ENCODE measurements around the gene GATA5. TPM values are rescaled to one million over a fixed set of nuclear protein-coding genes. Genes with fewer than 3 reads are reported as not detected.

The GATA5 gene
- total and polyA plus RNA-seq, 2 donors from 2014 or later: 1.0 to 6.9 TPM

DNA sequence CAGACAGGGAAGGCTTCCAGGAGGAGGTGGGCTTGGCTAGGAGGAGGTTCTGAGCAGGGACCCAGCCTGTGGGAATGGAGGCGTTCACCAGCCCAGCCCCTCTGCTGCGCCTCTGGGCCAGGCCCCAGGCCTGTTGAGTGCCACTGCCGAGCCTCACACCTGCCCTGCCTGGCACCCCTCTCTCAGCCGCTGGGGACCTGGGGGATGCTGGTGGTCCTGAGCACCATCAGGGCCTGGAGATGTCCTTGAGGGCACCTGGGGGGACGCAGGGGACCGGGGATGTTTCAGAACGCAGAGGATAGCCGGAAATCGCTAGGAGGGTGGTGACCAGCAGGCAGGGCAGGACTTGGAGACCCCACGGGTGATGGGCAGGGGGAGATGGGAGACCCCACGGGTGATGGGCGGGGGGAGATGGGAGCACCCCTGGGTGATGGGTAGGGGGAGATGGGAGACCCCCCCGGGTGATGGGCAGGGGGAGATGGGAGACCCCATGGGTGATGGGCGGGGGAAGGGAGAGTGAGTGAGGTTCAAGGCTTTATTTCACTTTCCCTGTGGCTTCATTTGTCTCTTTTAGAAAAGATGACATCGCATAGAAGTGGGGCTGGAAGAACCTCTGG lies 12.7 kb downstream of the GATA5 start:
- Histone ChIP-seq H3K27me3 (ENCODE audit: control insufficient read depth, insufficient read depth, low read length) (no peaks in the 10 kb centered on the region), H3K9me3 (ENCODE audit: control insufficient read depth in 2 of 3, insufficient read depth in 1 of 3, low read length in 3 of 3) (no peaks in the 10 kb centered on the region), H3K4me3 (ENCODE audit: low read length in 3 of 3) (no peak overlapping the region), H3K9ac (ENCODE audit: low read length in 3 of 3) (no peak overlapping the region), H3K36me3 (ENCODE audit: control insufficient read depth in 2 of 3, insufficient read depth in 3 of 3, low read length in 3 of 3) (no peaks in the 10 kb centered on the region), H3K27ac (ENCODE audit: low read depth in 2 of 2, low read length in 2 of 2) (no peak overlapping the region), H3K4me1 (ENCODE audit: control insufficient read depth in 2 of 3, insufficient read depth in 2 of 3, low read depth in 1 of 3, low read length in 3 of 3) (no peaks in the 10 kb centered on the region)
- intact Hi-C loops (cut with DNase I): no loop called here
- FAIRE-seq: no peak
- DNase-seq: no peak
- TF ChIP-seq, protein P1, sequence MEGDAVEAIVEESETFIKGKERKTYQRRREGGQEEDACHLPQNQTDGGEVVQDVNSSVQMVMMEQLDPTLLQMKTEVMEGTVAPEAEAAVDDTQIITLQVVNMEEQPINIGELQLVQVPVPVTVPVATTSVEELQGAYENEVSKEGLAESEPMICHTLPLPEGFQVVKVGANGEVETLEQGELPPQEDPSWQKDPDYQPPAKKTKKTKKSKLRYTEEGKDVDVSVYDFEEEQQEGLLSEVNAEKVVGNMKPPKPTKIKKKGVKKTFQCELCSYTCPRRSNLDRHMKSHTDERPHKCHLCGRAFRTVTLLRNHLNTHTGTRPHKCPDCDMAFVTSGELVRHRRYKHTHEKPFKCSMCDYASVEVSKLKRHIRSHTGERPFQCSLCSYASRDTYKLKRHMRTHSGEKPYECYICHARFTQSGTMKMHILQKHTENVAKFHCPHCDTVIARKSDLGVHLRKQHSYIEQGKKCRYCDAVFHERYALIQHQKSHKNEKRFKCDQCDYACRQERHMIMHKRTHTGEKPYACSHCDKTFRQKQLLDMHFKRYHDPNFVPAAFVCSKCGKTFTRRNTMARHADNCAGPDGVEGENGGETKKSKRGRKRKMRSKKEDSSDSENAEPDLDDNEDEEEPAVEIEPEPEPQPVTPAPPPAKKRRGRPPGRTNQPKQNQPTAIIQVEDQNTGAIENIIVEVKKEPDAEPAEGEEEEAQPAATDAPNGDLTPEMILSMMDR (IDR thresholded peaks at IDR 0.05; ENCODE audit: borderline replicate concordance, extremely low read depth, insufficient read depth): no peak

DNA sequence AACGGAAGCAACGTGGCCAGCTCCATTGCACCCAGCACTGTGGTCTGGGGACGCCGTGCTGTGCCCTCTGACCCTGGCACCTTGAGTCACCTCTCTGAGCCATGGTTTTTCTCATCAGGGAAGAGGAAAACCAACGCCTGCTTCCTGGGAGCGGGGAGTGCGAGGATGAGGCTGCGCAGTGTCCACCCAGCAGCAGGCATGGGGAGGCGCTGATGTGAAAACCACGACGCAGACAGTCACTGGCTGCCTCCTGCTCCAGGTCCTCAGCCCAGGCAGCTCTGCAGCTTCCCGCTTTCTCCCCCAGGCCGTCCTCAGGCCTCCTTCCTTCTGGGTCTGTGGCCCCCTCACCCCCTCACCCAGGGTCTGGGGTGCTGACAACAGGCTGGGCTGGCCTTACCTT lies 14.0 kb downstream of the GATA5 start:
- Histone ChIP-seq H3K27me3 (ENCODE audit: control insufficient read depth, insufficient read depth, low read length) (no peaks in the 10 kb centered on the region), H3K27ac (ENCODE audit: low read depth in 2 of 2, low read length in 2 of 2) (no peak overlapping the region), H3K4me1 (ENCODE audit: control insufficient read depth in 2 of 3, insufficient read depth in 2 of 3, low read depth in 1 of 3, low read length in 3 of 3) (no peaks in the 10 kb centered on the region), H3K9ac (ENCODE audit: low read length in 3 of 3) (no peak overlapping the region), H3K36me3 (ENCODE audit: control insufficient read depth in 2 of 3, insufficient read depth in 3 of 3, low read length in 3 of 3) (no peaks in the 10 kb centered on the region), H3K4me3 (ENCODE audit: low read length in 3 of 3) (no peak overlapping the region), H3K9me3 (ENCODE audit: control insufficient read depth in 2 of 3, insufficient read depth in 1 of 3, low read length in 3 of 3) (no peaks in the 10 kb centered on the region)
- FAIRE-seq (no peak), DNase-seq (no peak)
- intact Hi-C loops (cut with DNase I): no loop called here
- TF ChIP-seq, protein P1 (IDR thresholded peaks at IDR 0.05; ENCODE audit: borderline replicate concordance, extremely low read depth, insufficient read depth): no peak

DNA sequence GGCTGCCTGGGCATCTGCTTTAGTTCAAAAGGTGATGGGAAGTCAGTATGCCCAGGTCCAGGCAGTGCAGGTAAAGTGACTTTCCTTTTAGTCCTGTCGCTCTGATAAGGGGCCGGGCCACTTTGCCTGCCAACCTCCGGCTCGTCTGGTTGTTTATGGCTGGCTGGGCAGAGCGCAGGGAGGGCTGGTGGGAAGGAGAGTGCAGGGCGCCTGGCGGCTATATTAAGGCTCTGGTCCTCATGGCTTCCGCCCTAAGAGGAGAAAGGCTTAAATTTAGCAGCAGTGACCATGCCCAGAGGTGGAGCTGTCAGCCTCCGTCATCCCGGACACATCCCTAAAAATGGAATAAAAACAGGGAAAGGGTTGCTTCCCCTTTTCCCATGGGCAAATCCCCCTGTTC lies 14.6 kb downstream of the GATA5 start:
- H3K27me3 ChIP-seq (ENCODE audit: control insufficient read depth, insufficient read depth, low read length): no peaks in the 10 kb centered on the region
- DNase-seq (peak in 3 of 5 donors; percentile 72 to 82 (median 80)), FAIRE-seq (no peak)
- TF ChIP-seq, protein P1 (IDR thresholded peaks at IDR 0.05; ENCODE audit: borderline replicate concordance, extremely low read depth, insufficient read depth): no peak
- intact Hi-C loops (cut with DNase I): no loop called here
- no peak overlapping the region for H3K9ac ChIP-seq (ENCODE audit: low read length in 3 of 3)
- H3K36me3 ChIP-seq (ENCODE audit: control insufficient read depth in 2 of 3, insufficient read depth in 3 of 3, low read length in 3 of 3): no peaks in the 10 kb centered on the region
- no peaks in the 10 kb centered on the region for H3K4me1 ChIP-seq (ENCODE audit: control insufficient read depth in 2 of 3, insufficient read depth in 2 of 3, low read depth in 1 of 3, low read length in 3 of 3)
- H3K27ac ChIP-seq (ENCODE audit: low read depth in 2 of 2, low read length in 2 of 2): no peak overlapping the region
- no peak overlapping the region for H3K4me3 ChIP-seq (ENCODE audit: low read length in 3 of 3)
- no peaks in the 10 kb centered on the region for H3K9me3 ChIP-seq (ENCODE audit: control insufficient read depth in 2 of 3, insufficient read depth in 1 of 3, low read length in 3 of 3)

DNA sequence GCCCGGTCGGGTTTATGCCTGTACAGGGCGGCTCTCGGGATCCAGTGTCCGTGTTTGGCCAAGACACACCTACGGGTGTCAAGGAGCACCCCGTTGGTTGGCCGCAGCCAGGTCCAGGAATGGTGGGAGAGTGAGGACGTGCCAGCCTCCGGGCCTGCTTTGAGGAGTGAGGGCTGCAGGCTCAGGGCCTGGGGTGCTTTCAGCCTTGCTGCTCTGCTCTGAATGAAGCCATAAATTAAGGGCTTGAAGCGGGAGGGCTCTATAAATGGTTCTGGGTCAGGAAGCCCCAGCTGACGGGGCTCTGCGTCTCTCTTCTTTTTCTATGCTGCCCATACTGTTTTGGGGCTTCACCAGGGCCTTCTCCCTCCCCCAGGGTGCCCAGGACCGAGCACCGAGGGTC lies 15.1 kb downstream of the GATA5 start:
- Histone ChIP-seq H3K9ac (ENCODE audit: low read length in 3 of 3) (no peak overlapping the region), H3K27ac (ENCODE audit: low read depth in 2 of 2, low read length in 2 of 2) (no peak overlapping the region), H3K36me3 (ENCODE audit: control insufficient read depth in 2 of 3, insufficient read depth in 3 of 3, low read length in 3 of 3) (no peaks in the 10 kb centered on the region), H3K4me3 (ENCODE audit: low read length in 3 of 3) (no peak overlapping the region), H3K4me1 (ENCODE audit: control insufficient read depth in 2 of 3, insufficient read depth in 2 of 3, low read depth in 1 of 3, low read length in 3 of 3) (peaks cover 0 to under 1% (median 0%) of the 10 kb centered on the region in 3 donors), H3K9me3 (ENCODE audit: control insufficient read depth in 2 of 3, insufficient read depth in 1 of 3, low read length in 3 of 3) (no peaks in the 10 kb centered on the region), H3K27me3 (ENCODE audit: control insufficient read depth, insufficient read depth, low read length) (no peaks in the 10 kb centered on the region)
- FAIRE-seq (no peak), DNase-seq (peak in 3 of 5 donors; percentile 67 to 79 (median 68))
- TF ChIP-seq, protein P1 (IDR thresholded peaks at IDR 0.05; ENCODE audit: borderline replicate concordance, extremely low read depth, insufficient read depth): no peak
- intact Hi-C loops (cut with DNase I): no loop called here

Data from kidney (tissue), 14 donors.